Mesodermal cell (in vitro differentiated cells): Measurements from ENCODE around the gene CPLX1.

Experiments used
- H3K27ac ChIP-seq: 2 replicates; pipeline ENCODE4 v1.7.0; 2013; ENCODE audit warnings: mild to moderate bottlenecking, low read depth, low read length, moderate library complexity; ENCODE audit not compliant: severe bottlenecking
- H3K36me3 ChIP-seq: 2 replicates; pipeline ENCODE4 v1.7.1; 2013; ENCODE audit warnings: mild to moderate bottlenecking, low read length, moderate library complexity; ENCODE audit not compliant: control insufficient read depth, insufficient read depth
- H3K4me1 ChIP-seq: one replicate; pipeline ENCODE4 v1.7.1; 2013; ENCODE audit warnings: mild to moderate bottlenecking, low read length; ENCODE audit not compliant: insufficient read depth, control insufficient read depth, poor library complexity, severe bottlenecking
- H3K4me3 ChIP-seq: 2 replicates; pipeline ENCODE4 v1.7.0; 2013; ENCODE audit warnings: low read length, control low read depth, mild to moderate bottlenecking; ENCODE audit not compliant: insufficient read depth, poor library complexity, severe bottlenecking; ENCODE audit errors: extremely low read depth
- H3K9me3 ChIP-seq: 2 replicates; pipeline ENCODE4 v1.7.1; 2013; ENCODE audit warnings: mild to moderate bottlenecking, low read length, moderate library complexity; ENCODE audit not compliant: control insufficient read depth
- WGBS, 2 experiments: methylation state at CpG; one replicate each; pipeline ENCODE4 v1.1.5; 2013; ENCODE audit warnings: missing lambda C conversion rate in 2 of 2; ENCODE audit not compliant: insufficient coverage in 2 of 2; 5-methylcytosine and 5-hydroxymethylcytosine counted together

CPLX1 gene

GRCh38 chr4:832108-832507 is 6.2 kb upstream of the CPLX1 start:
- peaks cover under 1% of the 10 kb centered on the region for H3K9me3 ChIP-seq
- H3K27ac ChIP-seq: no peak overlapping the region
- no peaks in the 10 kb centered on the region for H3K4me1 ChIP-seq
- no peaks in the 10 kb centered on the region for H3K36me3 ChIP-seq
- 79 to 93% methylated on average over 4 to 5 of the region's 7 CpGs for WGBS, 2 experiments
- no peak overlapping the region for H3K4me3 ChIP-seq

GRCh38 chr4:831483-831805 is 5.5 kb upstream of the CPLX1 start:
- 50 to 57% methylated on average over 2 to 3 of the region's 3 CpGs for WGBS, 2 experiments
- H3K4me3 ChIP-seq: no peak overlapping the region

GRCh38 chr4:830601-831482 is 4.9 kb upstream of the CPLX1 start:
- Histone ChIP-seq H3K27ac (no peak overlapping the region), H3K36me3 (no peaks in the 10 kb centered on the region)
- 76 to 90% methylated on average over 12 to 13 of the region's 23 CpGs for WGBS, 2 experiments

More at GRCh38 chr4:831483-831805, 5.5 kb upstream of the CPLX1 start:
- H3K36me3 ChIP-seq: no peaks in the 10 kb centered on the region
- H3K4me1 ChIP-seq: no peaks in the 10 kb centered on the region
- H3K9me3 ChIP-seq: no peaks in the 10 kb centered on the region
- H3K27ac ChIP-seq: no peak overlapping the region

GRCh38 chr4:829761-830600 is 4.1 kb upstream of the CPLX1 start:
- 74 to 80% methylated on average over 19 to 21 of the region's 26 CpGs for WGBS, 2 experiments

More at GRCh38 chr4:830601-831482, 4.9 kb upstream of the CPLX1 start:
- no peaks in the 10 kb centered on the region for H3K9me3 ChIP-seq
- H3K4me3 ChIP-seq: no peak overlapping the region
- no peaks in the 10 kb centered on the region for H3K4me1 ChIP-seq

GRCh38 chr4:829291-829690 is 3.4 kb upstream of the CPLX1 start:
- H3K9me3 ChIP-seq: no peaks in the 10 kb centered on the region
- H3K4me3 ChIP-seq: no peak overlapping the region
- 86 to 92% methylated on average over 3 to 5 of the region's 6 CpGs for WGBS, 2 experiments
- no peaks in the 10 kb centered on the region for H3K36me3 ChIP-seq
- H3K27ac ChIP-seq: no peak overlapping the region
- H3K4me1 ChIP-seq: peaks cover 4% of the 10 kb centered on the region

More at GRCh38 chr4:829761-830600, 4.1 kb upstream of the CPLX1 start:
- Histone ChIP-seq H3K36me3 (no peaks in the 10 kb centered on the region), H3K4me1 (peaks cover 4% of the 10 kb centered on the region), H3K27ac (no peak overlapping the region), H3K4me3 (no peak overlapping the region), H3K9me3 (no peaks in the 10 kb centered on the region)

- no peak overlapping the region for H3K27ac ChIP-seq
- H3K4me1 ChIP-seq: peaks cover 4% of the 10 kb centered on the region
- WGBS, 2 experiments: 66 to 76% methylated on average over 14 to 15 of the region's 16 CpGs
- no peaks in the 10 kb centered on the region for H3K9me3 ChIP-seq
- H3K4me3 ChIP-seq: no peak overlapping the region
- no peaks in the 10 kb centered on the region for H3K36me3 ChIP-seq
Observed at GRCh38 chr4:828641-829271, 2.8 kb upstream of the CPLX1 start.

- H3K4me3 ChIP-seq: no peak overlapping the region
- no peak overlapping the region for H3K27ac ChIP-seq
- H3K4me1 ChIP-seq: peaks cover 4% of the 10 kb centered on the region
- no peaks in the 10 kb centered on the region for H3K36me3 ChIP-seq
- H3K9me3 ChIP-seq: no peaks in the 10 kb centered on the region
- WGBS, 2 experiments: 43 to 46% methylated on average over 14 to 15 of the region's 20 CpGs
Observed at GRCh38 chr4:827209-828081, 1.5 kb upstream of the CPLX1 start.

GRCh38 chr4:826508-827208 is 729 bp upstream of the CPLX1 start:
- H3K27ac ChIP-seq: no peak overlapping the region
- H3K4me1 ChIP-seq: peaks cover 4% of the 10 kb centered on the region
- no peaks in the 10 kb centered on the region for H3K9me3 ChIP-seq
- WGBS, 2 experiments: 0 to 2% methylated on average over 9 to 30 of the region's 75 CpGs
- H3K36me3 ChIP-seq: no peaks in the 10 kb centered on the region
- peak overlapping the region; percentile 19 for H3K4me3 ChIP-seq

- peaks cover 4% of the 10 kb centered on the region for H3K4me1 ChIP-seq
- peak overlapping the region; percentile 27 for H3K4me3 ChIP-seq
- WGBS, 2 experiments: 9 to 10% methylated on average over 59 to 63 of the region's 94 CpGs
- H3K27ac ChIP-seq: no peak overlapping the region
- no peaks in the 10 kb centered on the region for H3K9me3 ChIP-seq
- no peaks in the 10 kb centered on the region for H3K36me3 ChIP-seq
Observed at GRCh38 chr4:825063-825970, 612 bp downstream of the CPLX1 start.
